Keratinocyte (primary cell): ENCODE results near the gene ZCWPW1. TPM values are rescaled to one million over a fixed set of nuclear protein-coding genes. Genes with fewer than 3 reads are reported as not detected.

Experiments
- DNase-seq: peaks from one replicate; pipeline ENCODE4 v3.0.0-alpha.2; 2011; ENCODE audit warnings: low read depth, missing footprints, low spot score
- FAIRE-seq: peaks from 2 replicates; lab custom pipeline; 2011; peaks lifted over from hg19 to GRCh38; lab: Jason Lieb, UNC
- H2AFZ ChIP-seq: 2 replicates; pipeline ENCODE4 v1.6.0; 2012; ENCODE audit warnings: low read length, control low read depth, inconsistent platforms; ENCODE audit not compliant: control insufficient read depth
- H3K27ac ChIP-seq: 2 replicates; pipeline ENCODE4 v1.5.1; 2011; ENCODE audit warnings: low read length; ENCODE audit not compliant: control insufficient read depth, insufficient read depth
- H3K27me3 ChIP-seq: 3 replicates; pipeline ENCODE4 v1.6.0; 2011; ENCODE audit warnings: low read length; ENCODE audit not compliant: control insufficient read depth, insufficient read depth; ENCODE audit errors: extremely low read depth
- H3K36me3 ChIP-seq, 2 experiments: 2 replicates in 1 of 2; 3 replicates in 1 of 2; pipeline ENCODE4 v1.5.1; 2011; ENCODE audit warnings: low read length in 2 of 2, mild to moderate bottlenecking in 1 of 2; ENCODE audit not compliant: control insufficient read depth in 2 of 2, insufficient read depth in 2 of 2; ENCODE audit errors: extremely low read depth in 1 of 2
- H3K4me1 ChIP-seq: 3 replicates; pipeline ENCODE4 v1.5.1; 2011; ENCODE audit warnings: low read length; ENCODE audit not compliant: control insufficient read depth, insufficient read depth; ENCODE audit errors: extremely low read depth
- H3K4me2 ChIP-seq: 3 replicates; pipeline ENCODE4 v1.6.0; 2011; ENCODE audit warnings: low read depth, low read length; ENCODE audit not compliant: control insufficient read depth, insufficient read depth; ENCODE audit errors: extremely low read depth
- H3K4me3 ChIP-seq, 3 experiments: fragments of 200-600 bp in 1 of 3; sonication (generic) in 1 of 3; 2 replicates in 2 of 3; 3 replicates in 1 of 3; pipeline ENCODE4 v1.5.1; 2011 to 2016; ENCODE audit warnings: low read length in 3 of 3, mild to moderate bottlenecking in 3 of 3, control low read depth in 2 of 3, inconsistent platforms in 1 of 3, low read depth in 1 of 3, mixed read lengths in 1 of 3, mixed run types in 1 of 3, moderate library complexity in 1 of 3; ENCODE audit not compliant: control insufficient read depth in 2 of 3, insufficient read depth in 2 of 3; ENCODE audit errors: extremely low read depth in 1 of 3
- H3K79me2 ChIP-seq: 2 replicates; pipeline ENCODE4 v1.6.0; 2012; ENCODE audit warnings: low read length; ENCODE audit not compliant: control insufficient read depth, insufficient read depth
- H3K9ac ChIP-seq: 3 replicates; pipeline ENCODE4 v1.6.0; 2011; ENCODE audit warnings: low read length; ENCODE audit not compliant: control insufficient read depth, insufficient read depth; ENCODE audit errors: extremely low read depth
- H3K9me1 ChIP-seq: 3 replicates; pipeline ENCODE4 v1.6.0; 2011; ENCODE audit warnings: low read length; ENCODE audit not compliant: control insufficient read depth, insufficient read depth; ENCODE audit errors: extremely low read depth
- H3K9me3 ChIP-seq: 2 replicates; pipeline ENCODE4 v1.5.1; 2012; ENCODE audit warnings: low read depth, low read length; ENCODE audit not compliant: control insufficient read depth
- H4K20me1 ChIP-seq: 3 replicates; pipeline ENCODE4 v1.6.0; 2011; ENCODE audit warnings: low read length; ENCODE audit not compliant: control insufficient read depth, insufficient read depth; ENCODE audit errors: extremely low read depth
- EZH2 ChIP-seq: IDR thresholded peaks from one replicate; pipeline ENCODE4 v1.6.1; 2012; ENCODE audit warnings: inconsistent platforms, mild to moderate bottlenecking, low read length, moderate library complexity
- dilution Hi-C: fragments of 300-500 bp; cut with MboI; formaldehyde crosslinking; loops from one replicate; pipeline ENCODE4 v1.7.0; 2020; ENCODE audit warnings: low sequenced_read_pairs; ENCODE audit not compliant: extremely low pct_ligation_motif_present
- polyA plus RNA-seq, 5 experiments: library from polyadenylated mRNA; depleted of rRNA in 3 of 5; stranded (reverse) in 3 of 5; stranded (forward) in 1 of 5; unstranded in 1 of 5; fragments of >200 nt; gene quantifications; 1 replicate in 1 of 5; 2 replicates in 3 of 5; 3 replicates in 1 of 5; pipeline versions ENCODE4 v1.2.1 to v1.2.3, GENCODE V29; 2011 to 2012; ENCODE audit warnings: missing spikeins in 2 of 5, low read depth in 1 of 5, low replicate concordance in 1 of 5
- TF ChIP-seq, protein P1 (sequence below), 3 experiments: IDR thresholded peaks in 1 of 3; conservative IDR thresholded peaks in 1 of 3; optimal IDR thresholded peaks in 1 of 3; 2 replicates in 2 of 3; 3 replicates in 1 of 3; pipeline versions ENCODE3 to v1.5.1; 2011; ENCODE audit warnings: low read length in 3 of 3, mild to moderate bottlenecking in 3 of 3, moderate library complexity in 2 of 3, control low read depth in 1 of 3, inconsistent platforms in 1 of 3; ENCODE audit not compliant: insufficient read depth in 2 of 3; ENCODE audit errors: extremely low read depth in 1 of 3

The ZCWPW1 gene
- polyA plus RNA-seq, 1 donor (not counting 4 experiments of a cell fraction or from before 2014, with no cell fraction given), result 1.4 TPM

DNA sequence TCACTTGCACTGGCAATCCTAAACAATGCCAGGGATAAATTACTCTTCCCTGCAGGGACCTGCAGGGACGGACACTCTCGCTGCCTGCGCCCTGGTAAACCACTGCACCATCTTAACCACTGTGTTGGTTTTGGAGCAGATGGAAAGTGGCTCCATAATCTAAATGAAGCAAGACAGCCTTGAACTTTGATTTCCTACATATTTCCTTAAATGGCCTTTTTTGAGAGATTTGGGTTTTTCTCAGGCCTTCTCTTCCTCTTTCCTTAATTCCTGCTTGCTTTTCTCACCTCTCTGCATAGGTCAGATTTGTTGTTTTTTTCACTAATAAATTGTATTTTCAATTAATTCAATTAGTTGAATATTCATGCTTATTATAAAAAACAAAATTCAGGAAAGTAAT is 52.4 kb downstream of the ZCWPW1 start:
- H3K27me3 ChIP-seq, result no peaks in the 10 kb centered on the region
- no peaks in the 10 kb centered on the region for H3K9me3 ChIP-seq
- no peaks in the 10 kb centered on the region for H3K9me1 ChIP-seq
- H3K4me1 ChIP-seq, result peaks cover 4% of the 10 kb centered on the region
- DNase-seq (no peak), FAIRE-seq (no peak)
- H3K4me3 ChIP-seq, result no peak overlapping the region
- H4K20me1 ChIP-seq, result no peaks in the 10 kb centered on the region
- H3K27ac ChIP-seq, result no peak overlapping the region
- dilution Hi-C loops, result no loop called here
- H3K36me3 ChIP-seq, result no peaks in the 10 kb centered on the region
- no peak for TF ChIP-seq EZH2
- TF ChIP-seq, protein P1, sequence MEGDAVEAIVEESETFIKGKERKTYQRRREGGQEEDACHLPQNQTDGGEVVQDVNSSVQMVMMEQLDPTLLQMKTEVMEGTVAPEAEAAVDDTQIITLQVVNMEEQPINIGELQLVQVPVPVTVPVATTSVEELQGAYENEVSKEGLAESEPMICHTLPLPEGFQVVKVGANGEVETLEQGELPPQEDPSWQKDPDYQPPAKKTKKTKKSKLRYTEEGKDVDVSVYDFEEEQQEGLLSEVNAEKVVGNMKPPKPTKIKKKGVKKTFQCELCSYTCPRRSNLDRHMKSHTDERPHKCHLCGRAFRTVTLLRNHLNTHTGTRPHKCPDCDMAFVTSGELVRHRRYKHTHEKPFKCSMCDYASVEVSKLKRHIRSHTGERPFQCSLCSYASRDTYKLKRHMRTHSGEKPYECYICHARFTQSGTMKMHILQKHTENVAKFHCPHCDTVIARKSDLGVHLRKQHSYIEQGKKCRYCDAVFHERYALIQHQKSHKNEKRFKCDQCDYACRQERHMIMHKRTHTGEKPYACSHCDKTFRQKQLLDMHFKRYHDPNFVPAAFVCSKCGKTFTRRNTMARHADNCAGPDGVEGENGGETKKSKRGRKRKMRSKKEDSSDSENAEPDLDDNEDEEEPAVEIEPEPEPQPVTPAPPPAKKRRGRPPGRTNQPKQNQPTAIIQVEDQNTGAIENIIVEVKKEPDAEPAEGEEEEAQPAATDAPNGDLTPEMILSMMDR (optimal IDR thresholded peaks at IDR 0.05 in 1 of 3, IDR thresholded peaks at IDR 0.05 in 1 of 3, conservative IDR thresholded peaks at IDR 0.05 in 1 of 3; ENCODE audit: extremely low read depth in 1 of 3, insufficient read depth in 2 of 3, low read length in 3 of 3), result no peak
- no peak overlapping the region for H3K4me2 ChIP-seq
- H3K9ac ChIP-seq, result no peak overlapping the region
- no peaks in the 10 kb centered on the region for H3K79me2 ChIP-seq
- H2AFZ ChIP-seq, result no peak overlapping the region

DNA sequence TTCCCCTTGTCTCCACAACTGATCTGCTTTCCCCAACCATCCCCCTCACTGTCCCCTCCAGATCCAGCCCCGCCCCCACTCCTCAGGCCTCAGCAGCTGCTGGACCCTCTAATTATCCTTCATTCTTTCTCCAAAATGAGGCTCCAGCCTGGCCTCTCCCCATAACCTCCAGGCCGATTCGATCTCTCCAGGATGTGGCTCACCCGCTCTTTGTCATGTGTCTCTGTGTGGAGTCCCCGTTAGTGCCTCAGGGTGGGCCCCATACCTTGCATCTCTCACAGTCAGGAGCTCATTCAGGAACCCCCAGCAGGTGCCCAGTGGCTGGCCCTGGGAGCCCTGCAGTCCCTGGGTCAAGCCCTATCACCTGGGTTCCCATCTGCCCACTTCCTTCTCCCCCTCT is 53.9 kb downstream of the ZCWPW1 start:
- H3K9ac ChIP-seq, result no peak overlapping the region

More for the DNA sequence above, 53.9 kb downstream of the ZCWPW1 start:
- no peaks in the 10 kb centered on the region for H3K36me3 ChIP-seq
- no peak overlapping the region for H3K4me3 ChIP-seq
- dilution Hi-C loops, result no loop called here
- no peak overlapping the region for H3K4me2 ChIP-seq
- peaks cover 4% of the 10 kb centered on the region for H3K4me1 ChIP-seq
- H3K27me3 ChIP-seq, result no peaks in the 10 kb centered on the region
- H2AFZ ChIP-seq, result no peak overlapping the region
- TF ChIP-seq, protein P1 (optimal IDR thresholded peaks at IDR 0.05 in 1 of 3, IDR thresholded peaks at IDR 0.05 in 1 of 3, conservative IDR thresholded peaks at IDR 0.05 in 1 of 3; ENCODE audit: extremely low read depth in 1 of 3, insufficient read depth in 2 of 3, low read length in 3 of 3), result no peak
- TF ChIP-seq EZH2, result no peak
- H3K27ac ChIP-seq, result no peak overlapping the region
- DNase-seq, result no peak
- H4K20me1 ChIP-seq, result no peaks in the 10 kb centered on the region
- no peaks in the 10 kb centered on the region for H3K79me2 ChIP-seq
- FAIRE-seq, result no peak
- no peaks in the 10 kb centered on the region for H3K9me1 ChIP-seq
- H3K9me3 ChIP-seq, result no peaks in the 10 kb centered on the region
